Measurements from ENCODE around the gene RPS5. TPM values are rescaled to one million over a fixed set of nuclear protein-coding genes. Genes with fewer than 3 reads are reported as not detected.
"Not testable (repeated sequence)": the region's sequence is repeated elsewhere in the genome, so short reads cannot be mapped to it uniquely, and the experiment has no call there.

Gene RPS5
- total and polyA plus RNA-seq, 2 donors (not counting 1 experiment from before 2014, with no cell fraction given): 1,173 to 2,126 TPM

- Histone ChIP-seq H3K9ac (ENCODE audit: insufficient read depth, low read length) (no peak overlapping the region), H3K4me2 (ENCODE audit: extremely low read depth, insufficient read depth, low read length) (no peak overlapping the region), H3K79me2 (ENCODE audit: control insufficient read depth, insufficient read depth, low read length) (no peaks in the 10 kb centered on the region), H3K4me3 (replicated peaks in 1 of 4; ENCODE audit: control extremely low read depth in 1 of 4, insufficient read depth in 1 of 4, low read depth in 3 of 4, low read length in 4 of 4) (no peak overlapping the region), H3K27ac (ENCODE audit: insufficient read depth, low read length) (no peak overlapping the region), H2AFZ (ENCODE audit: low read length) (no peak overlapping the region), H3K27me3 (ENCODE audit: control insufficient read depth, insufficient read depth, low read length) (no peaks in the 10 kb centered on the region), H3K36me3 (ENCODE audit: control insufficient read depth, insufficient read depth, low read length) (no peaks in the 10 kb centered on the region), H3K9me3 (ENCODE audit: control insufficient read depth, insufficient read depth, low read depth, low read length) (no peaks in the 10 kb centered on the region), H3K4me1 (ENCODE audit: control insufficient read depth, extremely low read depth, insufficient read depth, low read length) (no peaks in the 10 kb centered on the region), H4K20me1 (ENCODE audit: control insufficient read depth, extremely low read depth, insufficient read depth, low read length) (no peaks in the 10 kb centered on the region)
- no peak for TF ChIP-seq EZH2 (IDR thresholded peaks at IDR 0.05; ENCODE audit: low read length, missing control alignments)
- no peak for TF ChIP-seq CTCF (conservative IDR thresholded peaks at IDR 0.05 in 1 of 2, IDR thresholded peaks at IDR 0.05 in 1 of 2; ENCODE audit: low read depth in 1 of 2, low read length in 2 of 2)
- no peak for DNase-seq (ENCODE audit: low read depth in 2 of 2)
Measured at GRCh38 chr19:58345558-58345957, 41.5 kb upstream of the RPS5 start.

GRCh38 chr19:58346961-58347929 is 39.8 kb upstream of the RPS5 start:
- TF ChIP-seq CTCF (conservative IDR thresholded peaks at IDR 0.05 in 1 of 2, IDR thresholded peaks at IDR 0.05 in 1 of 2; ENCODE audit: low read depth in 1 of 2, low read length in 2 of 2) (no peak), EZH2 (IDR thresholded peaks at IDR 0.05; ENCODE audit: low read length, missing control alignments) (no peak)
- no peaks in the 10 kb centered on the region for H3K79me2 ChIP-seq (ENCODE audit: control insufficient read depth, insufficient read depth, low read length)

GRCh38 chr19:58348080-58348479 is 39.0 kb upstream of the RPS5 start:
- H2AFZ ChIP-seq (ENCODE audit: low read length): peak overlapping the region; percentile 48
- not testable (repeated sequence) for H3K9me3 ChIP-seq (ENCODE audit: control insufficient read depth, insufficient read depth, low read depth, low read length); H3K9ac ChIP-seq (ENCODE audit: insufficient read depth, low read length); H3K79me2 ChIP-seq (ENCODE audit: control insufficient read depth, insufficient read depth, low read length); H3K27ac ChIP-seq (ENCODE audit: insufficient read depth, low read length); H3K4me1 ChIP-seq (ENCODE audit: control insufficient read depth, extremely low read depth, insufficient read depth, low read length); H3K36me3 ChIP-seq (ENCODE audit: control insufficient read depth, insufficient read depth, low read length); H4K20me1 ChIP-seq (ENCODE audit: control insufficient read depth, extremely low read depth, insufficient read depth, low read length); DNase-seq (ENCODE audit: low read depth in 2 of 2); H3K27me3 ChIP-seq (ENCODE audit: control insufficient read depth, insufficient read depth, low read length)
- peak overlapping the region; percentile 58 to 80 (median 68) for H3K4me3 ChIP-seq (replicated peaks in 1 of 4; ENCODE audit: control extremely low read depth in 1 of 4, insufficient read depth in 1 of 4, low read depth in 3 of 4, low read length in 4 of 4)
- H3K4me2 ChIP-seq (ENCODE audit: extremely low read depth, insufficient read depth, low read length): peak overlapping the region; percentile 87

More at GRCh38 chr19:58346961-58347929, 39.8 kb upstream of the RPS5 start:
- Histone ChIP-seq H2AFZ (ENCODE audit: low read length) (peak overlapping the region; percentile 79), H3K36me3 (ENCODE audit: control insufficient read depth, insufficient read depth, low read length) (peaks cover 2% of the 10 kb centered on the region), H3K9ac (ENCODE audit: insufficient read depth, low read length) (peak overlapping the region; percentile 68), H3K9me3 (ENCODE audit: control insufficient read depth, insufficient read depth, low read depth, low read length) (no peaks in the 10 kb centered on the region), H3K4me3 (replicated peaks in 1 of 4; ENCODE audit: control extremely low read depth in 1 of 4, insufficient read depth in 1 of 4, low read depth in 3 of 4, low read length in 4 of 4) (peak overlapping the region; percentile 58 to 80 (median 68)), H3K27ac (ENCODE audit: insufficient read depth, low read length) (peak overlapping the region; percentile 32), H3K4me2 (ENCODE audit: extremely low read depth, insufficient read depth, low read length) (peak overlapping the region; percentile 58), H4K20me1 (ENCODE audit: control insufficient read depth, extremely low read depth, insufficient read depth, low read length) (no peaks in the 10 kb centered on the region), H3K4me1 (ENCODE audit: control insufficient read depth, extremely low read depth, insufficient read depth, low read length) (no peaks in the 10 kb centered on the region), H3K27me3 (ENCODE audit: control insufficient read depth, insufficient read depth, low read length) (no peaks in the 10 kb centered on the region)
- peak; percentile 58 to 72 for DNase-seq (ENCODE audit: low read depth in 2 of 2)

All from fibroblast of lung (primary cell).